HepG2 (cell line): Measurements from ENCODE around the gene UBE2M. TPM values are rescaled to one million over a fixed set of nuclear protein-coding genes. Genes with fewer than 3 reads are reported as not detected.

Experiments used
- ASH2L ChIP-seq: fragments of 300-600, 200-600 bp; sonication (generic); IDR thresholded peaks from 2 replicates; pipeline ENCODE4 v1.7.0; 2017; ENCODE audit warnings: low read depth, mild to moderate bottlenecking, moderate library complexity, mixed read lengths, low read length; ENCODE audit not compliant: insufficient read length
- HDAC2 ChIP-seq: sonication (generic); formaldehyde crosslinking; IDR thresholded peaks from 2 replicates; pipeline ENCODE4 v1.4.0; 2020; ENCODE audit warnings: missing genetic modification reagents
- HMG20A ChIP-seq: IDR thresholded peaks from 2 replicates; pipeline ENCODE4 v1.6.1; 2016; ENCODE audit warnings: borderline replicate concordance
- KDM5B ChIP-seq: sonication (generic); formaldehyde crosslinking; IDR thresholded peaks from 2 replicates; pipeline ENCODE4 v1.4.0; 2020; ENCODE audit warnings: missing genetic modification reagents, mild to moderate bottlenecking, borderline replicate concordance
- KLF16 ChIP-seq, 2 experiments: sonication (generic) in 1 of 2; formaldehyde crosslinking in 1 of 2; IDR thresholded peaks; 2 replicates each; pipeline versions ENCODE4 v1.6.1 to v1.8.0; 2016 to 2023; ENCODE audit warnings: missing genetic modification reagents in 2 of 2, missing compliant biosample characterization in 1 of 2
- MTA1 ChIP-seq: sonication (generic); formaldehyde crosslinking; IDR thresholded peaks from 2 replicates; pipeline ENCODE4 v1.4.0; 2020; ENCODE audit warnings: missing genetic modification reagents, mild to moderate bottlenecking, borderline replicate concordance
- MTF1 ChIP-seq: sonication (generic); formaldehyde crosslinking; IDR thresholded peaks from 2 replicates; pipeline ENCODE4 v1.5.0; 2020; ENCODE audit warnings: missing genetic modification reagents
- ZNF142 ChIP-seq: sonication (generic); formaldehyde crosslinking; IDR thresholded peaks from 2 replicates; pipeline ENCODE4 v1.4.0; 2020; ENCODE audit warnings: missing genetic modification reagents
- ZNF17 ChIP-seq: sonication (generic); formaldehyde crosslinking; IDR thresholded peaks from 2 replicates; pipeline ENCODE4 v1.5.0; 2020; ENCODE audit warnings: mild to moderate bottlenecking, missing genetic modification reagents
- ZNF501 ChIP-seq: sonication (generic); formaldehyde crosslinking; IDR thresholded peaks from 2 replicates; pipeline ENCODE4 v1.5.1; 2020; ENCODE audit warnings: mild to moderate bottlenecking, moderate library complexity, missing genetic modification reagents
- ZNF644 ChIP-seq: IDR thresholded peaks from 2 replicates; pipeline ENCODE4 v1.6.1; 2016; ENCODE audit warnings: low read depth
- ZNF776 ChIP-seq: sonication (generic); formaldehyde crosslinking; IDR thresholded peaks from 2 replicates; pipeline ENCODE4 v1.4.0; 2020; ENCODE audit warnings: mild to moderate bottlenecking, missing genetic modification reagents
- ZNF891 ChIP-seq: sonication (generic); formaldehyde crosslinking; IDR thresholded peaks from 2 replicates; pipeline ENCODE4 v1.5.0; 2020; ENCODE audit warnings: mild to moderate bottlenecking, missing genetic modification reagents
- polyA plus RNA-seq, 8 experiments: library from polyadenylated mRNA; depleted of rRNA in 3 of 8; stranded (reverse) in 7 of 8; unstranded in 1 of 8; fragments of >200 nt; fragmentation: Illumina TruSeq in 4 of 8; extraction: Trizol in 4 of 8; gene quantifications; 2 replicates each; pipeline versions ENCODE4 v1.2.1 to v1.2.3, GENCODE V29; 2011 to 2016; ENCODE audit warnings: low read depth in 4 of 8, missing spikeins in 1 of 8, mixed read lengths in 1 of 8; ENCODE audit not compliant: insufficient read depth in 1 of 8
- total RNA-seq, 5 experiments: library from RNA; depleted of rRNA; stranded (reverse); fragments of >200 nt; fragmentation: Illumina TruSeq; extraction: Trizol; gene quantifications; 2 replicates each; pipeline ENCODE4 v1.2.3, GENCODE V29; 2016; ENCODE audit warnings: low read depth in 1 of 5
- TF ChIP-seq, protein P1 (sequence below): sonication (generic); formaldehyde crosslinking; conservative IDR thresholded peaks from 2 replicates; pipeline ENCODE4 v1.4.0; 2020; ENCODE audit warnings: mild to moderate bottlenecking, missing genetic modification reagents, moderate library complexity

The UBE2M gene
- total and polyA plus RNA-seq, 2 of the 13 experiments (the other 11 are each of a cell fraction or from before 2014, with no cell fraction given), result 36.2 to 50.3 TPM

- TF ChIP-seq, protein P1, sequence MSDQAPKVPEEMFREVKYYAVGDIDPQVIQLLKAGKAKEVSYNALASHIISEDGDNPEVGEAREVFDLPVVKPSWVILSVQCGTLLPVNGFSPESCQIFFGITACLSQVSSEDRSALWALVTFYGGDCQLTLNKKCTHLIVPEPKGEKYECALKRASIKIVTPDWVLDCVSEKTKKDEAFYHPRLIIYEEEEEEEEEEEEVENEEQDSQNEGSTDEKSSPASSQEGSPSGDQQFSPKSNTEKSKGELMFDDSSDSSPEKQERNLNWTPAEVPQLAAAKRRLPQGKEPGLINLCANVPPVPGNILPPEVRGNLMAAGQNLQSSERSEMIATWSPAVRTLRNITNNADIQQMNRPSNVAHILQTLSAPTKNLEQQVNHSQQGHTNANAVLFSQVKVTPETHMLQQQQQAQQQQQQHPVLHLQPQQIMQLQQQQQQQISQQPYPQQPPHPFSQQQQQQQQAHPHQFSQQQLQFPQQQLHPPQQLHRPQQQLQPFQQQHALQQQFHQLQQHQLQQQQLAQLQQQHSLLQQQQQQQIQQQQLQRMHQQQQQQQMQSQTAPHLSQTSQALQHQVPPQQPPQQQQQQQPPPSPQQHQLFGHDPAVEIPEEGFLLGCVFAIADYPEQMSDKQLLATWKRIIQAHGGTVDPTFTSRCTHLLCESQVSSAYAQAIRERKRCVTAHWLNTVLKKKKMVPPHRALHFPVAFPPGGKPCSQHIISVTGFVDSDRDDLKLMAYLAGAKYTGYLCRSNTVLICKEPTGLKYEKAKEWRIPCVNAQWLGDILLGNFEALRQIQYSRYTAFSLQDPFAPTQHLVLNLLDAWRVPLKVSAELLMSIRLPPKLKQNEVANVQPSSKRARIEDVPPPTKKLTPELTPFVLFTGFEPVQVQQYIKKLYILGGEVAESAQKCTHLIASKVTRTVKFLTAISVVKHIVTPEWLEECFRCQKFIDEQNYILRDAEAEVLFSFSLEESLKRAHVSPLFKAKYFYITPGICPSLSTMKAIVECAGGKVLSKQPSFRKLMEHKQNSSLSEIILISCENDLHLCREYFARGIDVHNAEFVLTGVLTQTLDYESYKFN (CRISPR knock-in tag), result peak; percentile 53
- TF ChIP-seq HDAC2 (CRISPR knock-in tag) (peak; percentile 29; the same call in 1 of the 2 replicates), KLF16 (CRISPR knock-in tag; IDR thresholded peaks at IDR 0.05) (peak in 1 of 2 experiments; percentile 32; a peak in 1 of 4 replicates), MTA1 (CRISPR knock-in tag) (peak; percentile 55; the same call in 1 of the 2 replicates), MTF1 (CRISPR knock-in tag) (no peak), ZNF17 (CRISPR knock-in tag) (no peak), ZNF501 (CRISPR knock-in tag) (peak; percentile 88), ZNF776 (CRISPR knock-in tag) (0 out of 2 replicates have a peak, but pooled peaks have one; percentile 68), ZNF891 (CRISPR knock-in tag) (no peak), KDM5B (CRISPR knock-in tag) (0 out of 2 replicates have a peak, but pooled peaks have one; percentile 23), ZNF142 (CRISPR knock-in tag) (peak; percentile 34), ASH2L (peak; percentile 63), HMG20A (CRISPR knock-in tag) (no peak), ZNF644 (no peak)
These were observed 14.4 kb downstream of the UBE2M start, which contains the start of gene TRIM28 (continued) for GRCh38 chr19:58543826-58544590.
